Muscle of arm (tissue), 12 donors: Measurements from ENCODE around the gene CCDC18. TPM values are rescaled to one million over a fixed set of nuclear protein-coding genes. Genes with fewer than 3 reads are reported as not detected.
A peak's percentile ranks its signal among the peaks of the same experiment; 100 is the strongest.
"Not testable (repeated sequence)": the region's sequence is repeated elsewhere in the genome, so short reads cannot be mapped to it uniquely, and the experiment has no call there.

Experiments
- DNase-seq: peaks from one replicate; pipeline ENCODE4 v3.0.0-alpha.2; 2013
- polyA plus RNA-seq, 12 donors: library from polyadenylated mRNA; unstranded; fragments of 120-200 nt; gene quantifications; one replicate each; pipeline ENCODE4 v1.2.1, GENCODE V29; 2013; ENCODE audit not compliant: insufficient read length in 12 of 12

CCDC18 gene
- polyA plus RNA-seq, 12 donors, result 3.5 to 10.3 (median 5.8) TPM; not detected in 1

DNA sequence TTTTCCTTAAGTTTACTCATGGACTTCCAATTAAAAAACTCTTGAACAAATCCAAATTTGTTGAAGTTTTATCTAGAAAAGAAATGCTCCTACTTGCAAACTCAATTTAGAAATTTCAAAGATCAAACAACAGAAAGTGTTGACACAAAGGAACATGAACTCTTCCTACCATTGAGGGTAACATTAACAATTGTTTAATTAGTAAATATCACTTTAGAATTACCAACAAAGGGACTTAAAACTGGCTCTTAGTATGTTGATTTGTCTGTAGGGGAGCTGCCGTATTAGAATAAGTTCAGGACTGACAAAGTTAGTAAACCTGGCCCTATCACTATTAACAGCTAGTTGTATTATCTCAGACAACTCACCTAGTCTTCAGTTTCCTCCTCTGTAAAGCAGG is 57.9 kb downstream of the CCDC18 start:
- DNase-seq, result no peak

- no peak for DNase-seq
Measured at GRCh38 chr1:93239863-93240262, 59.3 kb downstream of the CCDC18 start.

- not testable (repeated sequence) for DNase-seq
Measured at GRCh38 chr1:93243233-93243632, 62.7 kb downstream of the CCDC18 start.

DNA sequence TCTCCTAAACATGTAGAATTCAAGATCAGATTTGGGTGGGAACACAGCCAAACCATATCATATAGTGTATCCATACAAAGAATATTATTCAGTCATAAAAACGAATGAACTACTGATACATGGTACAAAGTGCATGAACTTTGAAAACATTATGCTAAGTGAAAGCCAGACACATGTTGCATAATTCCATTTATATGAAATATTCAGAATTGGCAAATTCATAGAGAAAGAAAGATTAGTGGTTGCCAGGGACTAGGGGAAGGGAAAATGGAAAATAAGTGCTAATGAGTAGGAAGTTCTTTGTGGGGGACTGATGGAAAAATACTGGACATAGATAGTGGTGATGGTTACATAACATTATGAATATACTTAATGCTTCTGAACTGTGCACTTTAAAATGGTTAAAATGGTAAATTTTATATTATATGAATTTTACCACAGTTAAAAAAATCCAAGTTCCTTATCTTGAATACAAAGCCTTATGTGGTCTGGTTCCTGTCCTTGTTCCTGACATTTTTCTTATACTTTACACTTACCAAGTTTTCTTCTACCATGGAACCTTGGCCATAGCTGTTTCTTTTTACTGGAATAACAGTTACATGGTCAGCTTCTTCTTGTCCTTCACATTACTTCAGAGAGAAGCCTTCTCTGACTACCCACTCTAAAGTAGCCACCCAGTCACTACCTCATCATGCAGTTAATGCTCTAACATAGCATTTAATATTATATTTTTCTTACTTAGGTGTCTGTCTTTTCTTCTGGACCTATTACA is 64.0 kb downstream of the CCDC18 start:
- no peak for DNase-seq

GRCh38 chr1:93251966-93252365 is 71.4 kb downstream of the CCDC18 start:
- no peak for DNase-seq

- no peak for DNase-seq
Measured at GRCh38 chr1:93252598-93252997, 72.1 kb downstream of the CCDC18 start.

DNA sequence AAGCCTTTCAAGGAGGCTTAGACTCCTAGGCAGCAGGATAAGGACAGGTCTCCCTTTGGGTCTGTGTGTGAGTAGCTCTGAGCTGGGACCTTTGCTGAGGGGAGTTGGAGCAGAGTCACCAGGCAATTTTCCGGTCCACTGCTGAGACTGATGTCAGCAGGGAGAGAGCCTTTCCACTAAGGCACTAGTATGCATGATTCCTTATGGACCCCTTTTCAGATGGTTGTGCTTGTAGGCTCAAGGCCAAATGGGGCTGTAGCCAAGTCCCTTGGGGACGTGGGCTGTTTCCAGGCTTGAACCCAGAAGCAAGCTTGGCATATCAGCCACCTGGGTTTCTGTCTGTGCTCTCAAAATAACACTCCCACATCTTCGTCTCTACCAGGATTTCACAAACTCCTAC is 73.0 kb downstream of the CCDC18 start:
- DNase-seq, result no peak

DNA sequence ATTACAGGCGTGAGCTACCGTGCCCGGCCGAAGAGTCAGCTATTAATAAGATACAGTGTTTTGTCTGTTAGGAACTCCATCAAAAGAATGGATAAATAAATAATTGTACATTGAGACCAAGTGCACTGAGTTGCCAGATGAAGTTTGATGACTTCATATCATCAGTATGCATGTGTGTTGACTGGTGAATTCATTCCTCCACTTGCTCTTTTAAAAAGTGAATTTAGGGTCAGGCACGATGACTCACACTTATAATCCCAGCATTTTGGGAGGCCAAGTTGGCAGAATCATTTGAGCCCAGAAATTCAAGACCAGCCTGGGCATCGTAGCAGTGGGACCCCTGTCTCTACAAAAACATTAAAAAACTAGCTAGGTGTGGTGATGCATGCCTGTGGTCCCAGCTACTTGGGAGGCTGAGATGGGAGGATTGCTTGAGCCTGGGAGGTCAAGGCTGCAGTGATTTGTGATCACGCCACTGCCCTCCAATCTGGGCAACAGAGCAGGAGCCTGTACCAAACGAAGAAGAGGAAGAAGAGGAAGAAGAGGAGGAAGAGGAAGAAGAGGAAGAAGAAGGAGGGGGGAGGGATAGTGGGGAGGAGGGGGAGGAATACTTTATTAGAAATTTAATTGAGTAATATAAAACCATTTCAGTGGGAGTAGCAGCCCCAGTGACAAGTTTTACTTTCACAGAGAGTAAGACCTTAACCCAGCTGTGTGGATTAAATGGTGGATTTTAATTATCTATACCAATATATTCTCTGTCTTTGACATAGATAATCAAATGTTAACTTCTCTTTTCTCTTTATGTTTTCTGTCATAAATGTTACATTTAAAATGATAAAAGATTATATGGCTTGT is 74.9 kb downstream of the CCDC18 start:
- DNase-seq, result no peak

DNA sequence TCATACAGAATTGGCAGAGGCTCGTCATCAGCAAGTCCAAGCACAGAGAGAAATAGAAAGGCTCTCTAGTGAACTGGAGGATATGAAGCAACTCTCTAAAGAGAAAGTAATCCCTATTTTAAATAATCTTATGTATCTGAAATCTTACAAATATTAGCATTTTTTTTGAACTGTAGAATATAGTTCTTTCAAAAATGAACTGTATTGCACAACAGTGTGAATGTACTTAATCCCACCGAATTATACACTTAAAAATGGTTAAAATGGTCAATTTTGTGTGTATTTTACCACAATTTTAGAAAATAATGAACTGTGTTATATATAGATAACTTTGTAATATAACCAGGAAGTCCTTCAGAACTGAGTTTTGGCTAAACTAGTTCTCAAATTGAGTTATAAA is 75.9 kb downstream of the CCDC18 start:
- no peak for DNase-seq

GRCh38 chr1:93257889-93258288 is 77.4 kb downstream of the CCDC18 start:
- no peak for DNase-seq

DNA sequence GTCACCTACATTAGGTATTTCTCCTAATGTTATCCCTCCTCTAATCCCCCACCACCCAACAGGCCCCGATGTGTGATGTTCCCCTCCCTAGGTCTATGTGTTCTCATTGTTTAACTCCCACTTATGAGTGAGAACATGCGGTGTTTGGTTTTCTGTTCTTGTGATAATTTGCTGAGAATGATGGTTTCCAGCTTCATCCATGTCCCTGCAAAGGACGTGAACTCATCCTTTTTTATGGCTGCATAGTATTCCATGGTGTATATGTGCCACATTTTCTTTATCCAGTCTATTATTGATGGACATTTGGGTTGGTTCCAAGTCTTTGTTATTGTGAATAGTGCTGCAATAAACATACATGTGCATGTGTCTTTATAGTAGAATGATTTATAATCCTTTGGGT is 80.2 kb downstream of the CCDC18 start:
- DNase-seq, result not testable (repeated sequence)

GRCh38 chr1:93262645-93263044 is 82.1 kb downstream of the CCDC18 start:
- no peak for DNase-seq

DNA sequence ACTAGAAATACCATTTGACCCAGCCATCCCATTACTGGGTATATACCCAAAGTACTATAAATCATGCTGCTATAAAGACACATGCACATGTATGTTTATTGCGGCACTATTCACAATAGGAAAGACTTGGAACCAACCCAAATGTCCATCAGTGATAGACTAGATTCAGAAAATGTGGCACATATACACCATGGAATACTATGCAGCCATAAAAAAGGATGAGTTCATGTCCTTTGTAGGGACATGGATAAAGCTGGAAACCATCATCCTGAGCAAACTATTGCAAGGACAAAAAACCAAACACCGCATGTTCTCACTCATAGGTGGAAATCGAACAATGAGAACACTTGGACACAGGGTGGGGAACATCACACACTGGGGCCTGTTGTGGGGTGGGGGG is 88.4 kb downstream of the CCDC18 start:
- DNase-seq, result not testable (repeated sequence)

- not testable (repeated sequence) for DNase-seq
Measured at GRCh38 chr1:93275262-93275633, 94.7 kb downstream of the CCDC18 start.

GRCh38 chr1:93275634-93276295 is 95.2 kb downstream of the CCDC18 start:
- no peak for DNase-seq

DNA sequence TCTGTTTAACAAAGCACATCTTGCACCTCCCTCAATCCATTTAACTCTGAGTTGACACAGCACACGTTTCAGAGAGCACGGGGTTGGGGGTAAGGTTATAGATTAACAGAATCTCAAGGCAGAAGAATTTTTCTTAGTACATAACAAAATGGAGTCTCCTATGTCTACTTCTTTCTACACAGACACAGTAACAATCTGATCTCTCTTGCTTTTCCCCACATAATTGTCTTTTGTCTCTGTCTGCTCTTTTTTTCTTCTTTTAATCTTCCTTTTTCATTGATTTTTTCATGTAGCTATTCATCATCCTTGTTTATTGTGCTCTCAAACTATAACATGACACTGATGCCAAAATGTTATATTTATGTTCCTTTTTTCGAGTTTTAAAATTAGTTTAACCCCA is 97.0 kb downstream of the CCDC18 start:
- not testable (repeated sequence) for DNase-seq

DNA sequence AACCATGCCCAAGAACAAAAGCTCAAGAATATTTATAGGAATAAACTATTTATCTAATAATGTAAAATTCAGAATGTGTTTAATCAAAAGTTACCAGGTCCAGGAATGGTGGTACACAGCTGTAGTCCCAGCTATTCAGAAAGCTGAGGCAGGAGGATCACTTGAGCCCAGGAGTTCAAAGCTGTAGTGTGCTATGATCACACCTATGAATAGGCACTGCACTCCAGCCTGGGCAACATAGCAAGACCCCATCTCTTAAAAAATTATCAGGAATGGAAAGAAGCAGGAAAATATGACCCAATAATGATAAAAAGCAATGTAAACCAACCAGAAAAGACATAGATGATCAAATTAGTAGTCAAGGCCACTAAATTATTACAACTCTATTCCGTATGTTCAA is 103.0 kb downstream of the CCDC18 start:
- DNase-seq, result no peak

- no peak for DNase-seq
Measured at GRCh38 chr1:93288558-93288957, 108.0 kb downstream of the CCDC18 start.

DNA sequence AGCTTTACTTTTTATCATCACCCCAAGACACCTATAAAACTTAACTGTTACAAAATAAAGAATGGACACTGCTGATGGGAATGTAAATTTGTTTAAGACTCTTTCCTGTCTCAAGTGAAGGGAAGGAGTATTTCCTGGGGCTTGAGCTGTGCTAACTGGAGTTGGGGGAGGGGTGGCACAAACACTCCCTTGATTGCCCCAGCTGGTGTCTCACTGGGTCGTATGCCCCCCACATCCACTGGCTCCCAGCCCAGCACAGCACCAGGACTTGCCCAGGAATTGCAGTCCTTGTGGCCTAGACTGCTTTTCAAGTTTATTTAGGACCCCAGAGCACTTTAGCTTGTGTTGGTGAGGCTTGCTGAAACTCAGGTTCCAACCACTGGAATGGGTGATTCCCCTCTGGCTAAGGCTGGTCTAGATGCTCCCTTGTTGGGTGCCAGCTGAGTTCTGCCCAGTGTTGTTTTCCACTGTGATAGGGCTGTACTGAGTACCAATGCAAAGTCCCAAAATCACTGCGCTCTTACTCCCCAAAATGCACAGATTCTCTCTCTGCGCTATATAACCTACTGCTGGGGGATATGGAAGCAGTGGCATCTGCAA is 116.1 kb downstream of the CCDC18 start:
- no peak for DNase-seq

DNA sequence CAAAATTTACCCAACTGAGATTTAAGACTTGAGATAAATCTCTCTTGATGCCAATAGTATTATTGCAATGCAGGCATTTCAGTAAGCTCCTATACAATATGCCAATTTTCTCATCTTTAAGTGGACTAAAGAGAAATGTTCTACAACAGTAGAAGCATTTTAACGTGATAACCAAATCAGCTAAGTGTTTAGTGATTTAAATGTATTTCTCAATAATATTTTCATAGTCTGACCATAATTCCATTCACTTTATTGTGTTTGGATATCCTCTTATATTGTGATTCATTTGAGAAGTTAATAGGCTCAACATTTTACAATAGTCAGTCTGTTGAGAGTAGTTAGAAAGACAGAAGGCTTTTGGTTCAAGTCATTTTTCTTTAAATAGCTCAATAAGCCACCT is 120.6 kb downstream of the CCDC18 start:
- no peak for DNase-seq

- no peak for DNase-seq
Measured at GRCh38 chr1:93302078-93302477, 121.6 kb downstream of the CCDC18 start.

GRCh38 chr1:93304716-93305138 is 124.2 kb downstream of the CCDC18 start:
- DNase-seq, result peak; percentile 63
